HG03196 (cell line): ENCODE data around the gene NRCAM.
"Not testable (repeated sequence)": the region's sequence is repeated elsewhere in the genome, so short reads cannot be mapped to it uniquely, and the experiment has no call there.

Experiments
- ATAC-seq: cut with Tn5 transposase; IDR thresholded peaks from one replicate; pipeline ENCODE4 v1.9.1; 2021; ENCODE audit not compliant: unreplicated experiment

Gene NRCAM

GRCh38 chr7:108403597-108404217 is 52.5 kb downstream of the NRCAM start:
- ATAC-seq: no peak

DNA sequence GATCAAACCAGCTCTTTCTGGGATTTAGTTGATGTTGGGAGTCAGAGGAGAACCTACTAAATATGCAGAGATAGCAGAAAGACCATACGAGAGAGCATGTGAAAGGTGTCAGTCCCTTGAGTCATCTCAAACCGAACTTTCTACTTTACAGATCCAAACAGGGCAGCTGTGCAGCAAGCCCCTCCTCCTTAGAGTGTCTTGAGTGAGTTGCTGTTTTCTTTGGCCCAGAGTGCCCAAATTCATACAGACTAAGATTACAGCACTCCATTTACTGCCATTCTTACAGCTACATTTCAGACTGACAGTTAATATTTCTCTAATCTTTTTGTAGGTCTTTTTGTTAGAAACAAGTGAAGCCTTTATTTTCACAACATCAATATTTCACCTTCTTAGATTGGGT is 53.4 kb downstream of the NRCAM start:
- no peak for ATAC-seq

GRCh38 chr7:108396080-108396479 is 60.2 kb downstream of the NRCAM start:
- ATAC-seq: no peak

- ATAC-seq: no peak
Measured at GRCh38 chr7:108395426-108395825, 60.8 kb downstream of the NRCAM start.

GRCh38 chr7:108393097-108393496 is 63.1 kb downstream of the NRCAM start:
- not testable (repeated sequence) for ATAC-seq

DNA sequence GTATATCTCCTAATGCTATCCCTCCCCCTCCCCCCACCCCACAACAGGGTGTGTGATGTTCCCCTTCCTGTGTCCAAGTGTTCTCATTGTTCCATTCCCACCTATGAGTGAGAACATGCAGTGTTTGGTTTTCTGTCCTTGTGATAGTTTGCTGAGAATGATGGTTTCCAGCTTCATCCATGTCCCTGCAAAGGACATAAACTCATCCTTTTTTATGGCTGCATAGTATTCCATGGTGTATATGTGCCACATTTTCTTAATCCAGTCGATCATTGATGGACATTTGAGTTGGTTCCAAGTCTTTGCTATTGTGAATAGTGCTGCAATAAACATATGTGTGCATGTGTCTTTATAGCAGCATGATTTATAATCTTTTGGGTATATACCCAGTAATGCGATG is 68.5 kb downstream of the NRCAM start:
- not testable (repeated sequence) for ATAC-seq

- no peak for ATAC-seq
Measured at GRCh38 chr7:108385834-108386422, 70.3 kb downstream of the NRCAM start.

GRCh38 chr7:108384716-108385483 is 71.3 kb downstream of the NRCAM start:
- ATAC-seq: no peak

DNA sequence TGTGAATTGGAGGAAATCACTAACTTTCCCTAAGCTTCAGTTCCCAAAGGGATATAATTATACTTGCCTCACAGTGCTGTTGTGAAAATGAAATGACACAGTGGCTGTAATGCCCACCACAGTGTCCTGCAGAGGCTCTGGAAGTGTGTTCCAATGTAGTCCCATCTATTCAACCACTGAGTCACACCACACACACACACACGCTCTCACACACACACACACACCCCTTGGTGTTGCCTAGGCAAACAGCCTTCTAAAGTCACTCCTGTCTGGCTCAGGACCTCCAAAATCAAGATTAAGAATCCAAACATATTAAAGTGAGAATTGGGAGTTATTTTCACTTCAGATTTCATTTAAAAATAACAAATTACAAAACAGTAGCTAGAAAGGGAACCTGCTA is 73.3 kb downstream of the NRCAM start:
- no peak for ATAC-seq

DNA sequence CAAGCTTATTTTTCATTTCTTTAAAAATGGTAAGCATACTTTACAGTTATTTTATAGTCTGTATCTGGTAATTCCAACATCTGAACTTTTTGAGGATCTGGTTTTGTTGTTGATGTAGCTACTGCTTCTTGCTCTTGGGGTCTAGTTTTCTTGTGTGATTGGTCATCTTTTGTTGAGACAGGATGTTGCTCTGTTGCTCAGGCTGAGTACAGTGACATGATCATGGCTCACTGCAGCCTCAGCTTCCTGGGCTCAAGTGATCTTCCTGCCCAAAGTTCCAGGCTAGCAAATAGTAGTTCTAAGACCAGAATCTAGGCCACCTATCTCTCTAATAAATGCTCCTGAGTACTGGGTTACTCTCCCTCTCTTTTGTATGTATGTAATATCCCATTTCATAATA is 75.7 kb downstream of the NRCAM start:
- no peak for ATAC-seq

GRCh38 chr7:108376206-108376605 is 80.0 kb downstream of the NRCAM start:
- no peak for ATAC-seq

DNA sequence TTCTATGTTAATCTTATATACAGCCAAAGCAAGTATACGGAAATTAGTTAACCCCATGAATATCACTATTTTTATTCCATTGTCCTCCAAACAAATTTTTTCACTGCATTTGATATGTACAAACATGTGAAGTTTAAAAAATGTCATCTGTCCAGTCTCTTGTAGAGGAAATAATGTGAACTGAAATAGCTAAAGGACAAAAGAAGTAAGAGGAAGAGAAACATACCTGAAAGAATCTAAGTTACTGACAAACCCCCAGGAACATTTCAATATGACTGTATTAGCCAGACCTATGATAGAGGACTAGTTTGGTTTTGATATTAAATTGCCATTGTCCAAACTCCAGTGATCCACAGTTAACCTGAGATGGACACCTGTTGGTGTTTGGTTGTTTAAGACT is 80.6 kb downstream of the NRCAM start:
- no peak for ATAC-seq

DNA sequence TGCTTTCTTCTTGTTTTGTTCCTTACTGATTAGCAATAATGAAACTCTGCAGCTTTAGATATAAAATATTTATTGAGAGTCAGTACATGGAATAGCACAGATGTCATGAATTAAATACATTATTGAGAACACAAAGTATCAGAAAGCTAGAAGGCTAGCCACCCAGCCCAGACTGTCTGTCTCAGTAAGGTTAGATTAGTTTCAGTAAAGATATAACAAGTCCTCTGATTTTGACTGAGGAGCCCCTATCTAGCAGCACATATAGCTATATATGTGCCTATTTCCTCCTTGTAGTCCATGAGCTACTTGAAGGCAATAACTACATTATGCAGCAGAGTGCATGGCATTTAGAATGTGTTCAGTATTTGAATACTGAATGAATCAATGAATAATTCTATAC is 81.3 kb downstream of the NRCAM start:
- ATAC-seq: no peak

GRCh38 chr7:108372618-108373017 is 83.6 kb downstream of the NRCAM start:
- no peak for ATAC-seq

- ATAC-seq: no peak
Measured at GRCh38 chr7:108370616-108371015, 85.6 kb downstream of the NRCAM start.

DNA sequence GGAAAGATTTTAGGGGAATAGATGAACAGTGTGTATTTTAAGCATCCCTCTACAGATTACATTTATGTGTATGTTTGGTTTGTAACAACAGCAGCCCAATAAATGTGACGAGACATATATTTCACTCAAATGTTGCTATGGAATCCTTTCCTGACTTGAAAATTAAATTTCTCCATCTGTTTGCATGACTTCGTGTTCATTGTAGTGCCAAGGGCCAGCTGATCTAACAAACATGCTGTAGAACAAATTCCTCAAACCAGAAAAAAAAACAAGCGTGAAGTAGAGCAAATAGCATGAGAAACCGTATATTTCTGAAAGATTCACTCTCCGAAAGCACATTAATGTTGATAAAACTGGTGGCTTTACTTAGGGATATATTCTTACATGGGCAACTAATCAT is 87.8 kb downstream of the NRCAM start:
- no peak for ATAC-seq

GRCh38 chr7:108367946-108368345 is 88.3 kb downstream of the NRCAM start:
- ATAC-seq: no peak

- no peak for ATAC-seq
Measured at GRCh38 chr7:108367314-108367713, 88.9 kb downstream of the NRCAM start.

DNA sequence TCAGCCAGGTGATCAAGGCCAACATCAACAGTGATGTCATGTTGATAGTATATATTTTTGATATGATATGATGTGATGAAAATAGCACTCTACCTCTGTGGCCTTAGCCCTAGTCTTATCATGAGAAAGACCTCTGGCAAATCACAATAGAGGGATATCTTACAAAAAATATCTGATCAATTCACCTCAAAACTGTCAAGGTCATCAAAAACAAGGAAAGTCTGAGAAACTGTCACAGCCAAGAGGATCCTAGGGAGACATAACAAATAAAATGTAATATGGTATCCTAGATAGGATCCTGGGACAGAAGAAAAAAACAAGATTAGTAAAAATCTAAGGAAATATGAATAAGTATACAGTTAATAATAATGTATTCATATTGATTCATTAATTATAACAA is 92.6 kb downstream of the NRCAM start:
- no peak for ATAC-seq

DNA sequence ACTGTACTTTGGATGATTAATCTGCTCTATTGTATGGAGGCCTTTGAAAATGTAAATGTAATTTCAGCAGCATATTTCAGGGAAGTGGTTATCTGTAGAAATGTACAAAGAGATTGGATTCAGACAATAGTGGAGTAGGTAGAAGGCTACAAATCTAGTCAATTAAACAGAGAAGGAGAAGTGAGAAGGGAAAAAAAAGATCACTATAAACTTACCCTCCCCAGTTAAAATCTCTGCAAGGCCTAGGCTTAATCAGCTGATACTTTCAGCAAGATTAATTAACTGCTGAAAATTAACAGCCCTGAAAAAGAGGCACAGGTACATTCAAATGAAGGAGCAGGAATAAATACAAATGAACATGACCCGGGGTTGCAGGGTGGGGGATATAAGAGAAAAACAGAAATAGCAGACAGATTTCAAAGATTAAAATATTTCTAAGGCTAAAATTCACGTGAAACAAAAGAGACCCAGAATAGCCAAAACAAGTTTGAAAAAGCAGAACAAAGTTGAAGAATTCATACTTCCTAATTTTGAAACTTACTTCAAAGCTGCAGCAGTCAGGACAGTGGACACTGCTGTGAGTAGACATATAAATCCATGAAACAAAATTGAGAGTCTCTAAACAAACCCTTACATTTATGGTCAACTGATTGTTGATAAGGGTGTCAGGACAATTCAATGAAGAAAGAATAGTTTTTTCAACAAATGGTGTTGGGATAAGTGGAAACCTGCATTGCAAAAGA is 96.0 kb downstream of the NRCAM start:
- no peak for ATAC-seq

DNA sequence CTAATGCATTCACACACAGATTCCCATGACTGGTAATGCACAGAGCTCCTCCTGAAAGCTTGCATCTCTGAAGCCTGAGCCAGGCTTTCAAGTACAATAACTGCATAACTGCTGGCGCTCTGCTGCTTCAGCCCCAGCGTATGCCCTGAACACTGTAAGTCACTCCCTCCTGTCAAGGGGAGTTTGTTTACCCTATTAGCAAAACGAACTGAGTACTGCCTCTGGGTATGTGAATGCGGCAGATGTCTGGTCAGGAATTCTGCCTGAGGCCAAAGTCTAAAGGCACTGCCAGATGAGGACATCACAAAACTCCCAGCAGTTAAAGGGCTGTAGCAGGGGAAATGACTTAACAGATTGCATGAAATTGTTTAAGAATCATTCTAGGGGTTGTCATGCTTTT is 97.7 kb downstream of the NRCAM start:
- ATAC-seq: no peak

- ATAC-seq: no peak
Measured at GRCh38 chr7:108351729-108352131, 104.5 kb downstream of the NRCAM start.
